Retinal pigment epithelial cell (primary cell): ENCODE data around the gene SMOC1.

Experiments
- DNase-seq: peaks from one replicate; pipeline ENCODE4 v3.0.0-alpha.2; 2010; ENCODE audit warnings: low read depth
- H3K4me3 ChIP-seq: 2 replicates; pipeline ENCODE4 v1.5.1; 2011; ENCODE audit warnings: mild to moderate bottlenecking, low read length, control low read depth, moderate library complexity
- TF ChIP-seq, protein P1 (sequence below): conservative IDR thresholded peaks from 2 replicates; pipeline ENCODE4 v1.5.1; 2011; ENCODE audit warnings: low read depth, low read length, control low read depth, inconsistent platforms

SMOC1 gene

DNA sequence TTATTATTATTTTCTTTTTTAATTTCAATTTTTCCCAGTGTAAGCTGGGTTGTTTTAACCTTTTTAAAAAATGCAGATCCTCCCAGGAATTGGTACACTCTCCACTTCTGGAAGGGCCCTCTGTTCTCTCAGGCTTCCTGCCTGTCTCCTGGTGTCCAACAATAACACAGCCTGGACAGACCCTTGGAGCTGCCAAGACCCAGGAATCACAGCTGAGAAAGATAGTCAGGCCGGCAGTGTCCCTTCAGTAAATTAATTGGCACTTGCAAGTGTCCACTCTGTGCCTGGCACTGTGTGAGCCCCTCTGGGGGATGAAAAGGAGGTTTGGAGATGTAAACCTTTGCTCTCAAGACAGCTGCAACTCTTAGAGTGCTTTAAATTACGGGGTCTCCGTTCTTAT is 113.3 kb downstream of the SMOC1 start:
- no peak overlapping the region for H3K4me3 ChIP-seq
- TF ChIP-seq, protein P1, sequence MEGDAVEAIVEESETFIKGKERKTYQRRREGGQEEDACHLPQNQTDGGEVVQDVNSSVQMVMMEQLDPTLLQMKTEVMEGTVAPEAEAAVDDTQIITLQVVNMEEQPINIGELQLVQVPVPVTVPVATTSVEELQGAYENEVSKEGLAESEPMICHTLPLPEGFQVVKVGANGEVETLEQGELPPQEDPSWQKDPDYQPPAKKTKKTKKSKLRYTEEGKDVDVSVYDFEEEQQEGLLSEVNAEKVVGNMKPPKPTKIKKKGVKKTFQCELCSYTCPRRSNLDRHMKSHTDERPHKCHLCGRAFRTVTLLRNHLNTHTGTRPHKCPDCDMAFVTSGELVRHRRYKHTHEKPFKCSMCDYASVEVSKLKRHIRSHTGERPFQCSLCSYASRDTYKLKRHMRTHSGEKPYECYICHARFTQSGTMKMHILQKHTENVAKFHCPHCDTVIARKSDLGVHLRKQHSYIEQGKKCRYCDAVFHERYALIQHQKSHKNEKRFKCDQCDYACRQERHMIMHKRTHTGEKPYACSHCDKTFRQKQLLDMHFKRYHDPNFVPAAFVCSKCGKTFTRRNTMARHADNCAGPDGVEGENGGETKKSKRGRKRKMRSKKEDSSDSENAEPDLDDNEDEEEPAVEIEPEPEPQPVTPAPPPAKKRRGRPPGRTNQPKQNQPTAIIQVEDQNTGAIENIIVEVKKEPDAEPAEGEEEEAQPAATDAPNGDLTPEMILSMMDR, result no peak
- no peak for DNase-seq

DNA sequence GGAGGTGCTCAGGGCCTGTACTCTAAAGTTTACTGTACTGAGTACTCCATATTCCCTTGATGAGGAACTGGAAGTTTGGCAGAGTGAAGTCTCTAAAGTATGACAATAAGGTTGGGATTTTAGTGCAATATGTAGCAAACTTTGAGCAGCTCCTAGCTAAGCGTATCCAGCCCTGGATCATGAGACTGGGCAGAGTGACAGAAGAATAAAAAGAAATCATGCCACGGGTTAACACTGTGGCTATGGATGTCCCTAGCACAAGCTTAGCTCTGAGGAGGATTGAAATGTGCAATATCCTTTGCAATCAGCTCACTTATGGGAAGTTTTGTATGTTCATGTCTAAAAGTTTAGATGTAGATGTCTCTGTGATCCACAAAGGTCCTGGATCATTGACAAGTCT is 114.1 kb downstream of the SMOC1 start:
- no peak for DNase-seq
- H3K4me3 ChIP-seq, result no peak overlapping the region
- TF ChIP-seq, protein P1, result no peak

DNA sequence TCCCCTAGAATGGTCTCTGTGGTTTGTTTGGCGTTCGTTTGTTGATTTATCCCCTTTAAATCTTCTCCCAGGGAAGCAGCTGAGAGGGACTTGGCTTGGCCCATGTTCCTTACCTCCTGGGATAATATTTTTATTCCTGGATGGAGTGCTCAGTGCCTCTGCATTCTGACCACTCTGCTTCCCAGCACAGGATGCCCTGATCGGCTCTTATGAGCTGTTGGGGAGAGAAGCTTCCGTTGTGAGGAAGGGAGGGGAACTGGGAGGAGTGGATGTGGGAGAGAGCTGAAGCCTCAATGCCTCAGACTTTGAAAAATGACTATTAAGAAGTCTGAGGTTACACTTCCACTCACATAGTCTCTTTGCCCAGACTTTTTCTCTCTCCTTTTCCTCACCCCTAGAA is 114.8 kb downstream of the SMOC1 start:
- TF ChIP-seq, protein P1, result no peak
- DNase-seq, result no peak
- no peak overlapping the region for H3K4me3 ChIP-seq

DNA sequence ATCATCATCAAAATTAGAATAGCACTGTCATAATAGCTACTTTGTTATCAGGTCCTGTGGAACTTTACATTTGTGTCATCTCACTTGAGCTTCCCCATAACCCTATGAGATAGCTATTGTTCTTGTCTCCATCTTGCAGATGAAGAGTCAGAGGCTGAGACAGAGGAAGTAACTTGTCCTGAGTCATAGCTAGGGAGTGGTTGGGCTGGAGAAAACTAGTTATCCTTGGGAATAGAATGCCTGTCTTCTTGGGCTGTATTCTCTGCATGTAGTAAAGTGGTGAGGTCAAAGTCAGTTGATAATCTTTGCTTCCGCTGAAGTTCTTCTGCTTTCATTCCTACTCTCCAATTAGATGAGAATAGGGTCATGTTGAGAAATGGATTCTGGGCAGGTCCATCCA is 117.0 kb downstream of the SMOC1 start:
- no peak overlapping the region for H3K4me3 ChIP-seq
- TF ChIP-seq, protein P1, result no peak
- no peak for DNase-seq

DNA sequence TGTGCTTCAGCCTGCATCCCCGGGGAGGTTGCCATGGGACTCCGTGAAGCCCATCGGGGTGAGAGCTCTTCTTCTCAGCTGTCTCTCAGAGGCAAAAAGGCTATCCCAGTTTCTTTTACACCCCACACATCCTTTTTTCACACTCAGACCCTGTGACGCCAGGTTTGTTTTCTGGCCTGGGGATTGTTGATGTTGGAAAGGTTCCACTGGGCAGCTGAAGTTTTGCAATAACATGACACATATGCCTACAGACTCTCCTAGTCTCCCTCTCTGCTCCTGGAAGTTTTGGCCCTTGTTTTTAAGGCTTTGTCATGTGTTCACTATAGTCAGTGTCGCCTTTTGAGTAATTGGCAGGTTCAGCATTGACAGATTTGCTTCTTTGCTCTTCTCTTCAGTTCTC is 118.6 kb downstream of the SMOC1 start:
- TF ChIP-seq, protein P1, result no peak
- no peak for DNase-seq
- H3K4me3 ChIP-seq, result no peak overlapping the region

DNA sequence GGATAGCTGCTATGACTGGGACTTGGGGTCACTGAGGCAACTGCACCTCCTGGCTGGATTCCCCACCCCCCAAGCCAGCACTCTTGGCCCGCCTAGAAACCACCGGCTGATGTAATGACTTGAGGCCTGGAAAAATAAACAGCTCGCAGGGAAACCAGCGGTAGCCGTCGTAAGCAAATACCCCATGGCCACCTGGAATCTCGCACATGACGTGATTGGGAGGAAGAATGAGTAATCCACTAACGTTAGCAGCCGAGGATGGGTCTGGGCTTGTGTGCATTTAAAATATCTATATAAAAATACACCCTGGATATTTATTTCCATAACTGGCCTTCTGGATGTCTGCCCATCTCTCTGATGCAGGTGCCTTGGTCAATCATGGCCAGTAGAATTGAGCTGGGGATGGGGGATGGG is 120.1 kb downstream of the SMOC1 start:
- TF ChIP-seq, protein P1, result no peak
- no peak for DNase-seq

DNA sequence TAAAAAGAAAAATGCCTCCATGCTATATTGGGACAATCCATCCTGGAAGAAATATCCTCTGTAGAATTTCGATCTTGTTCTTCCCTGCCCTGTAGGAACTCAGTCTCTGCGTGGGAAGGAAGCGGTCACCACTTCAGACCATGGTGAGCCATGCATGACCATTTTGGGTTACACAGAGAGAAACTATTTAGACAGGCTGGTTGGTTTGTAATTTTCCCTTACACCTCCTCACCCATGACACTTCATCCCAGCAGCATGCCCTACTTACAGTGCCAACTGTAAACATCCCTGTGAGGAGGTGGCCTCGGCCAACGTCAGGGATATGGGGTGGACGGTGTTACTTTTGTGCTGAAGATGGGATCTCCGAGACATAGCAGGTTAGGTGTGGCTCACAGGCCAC is 121.4 kb downstream of the SMOC1 start:
- DNase-seq, result no peak
- TF ChIP-seq, protein P1, result no peak

More for the DNA sequence above, 120.1 kb downstream of the SMOC1 start:
- H3K4me3 ChIP-seq, result no peak overlapping the region

More for the DNA sequence above, 121.4 kb downstream of the SMOC1 start:
- H3K4me3 ChIP-seq, result no peak overlapping the region
